Activated CD4-positive, alpha-beta T cell treated with anti-CD3 and anti-CD28 coated beads, Interleukin-2, amount 50 U/mL, for 4 hours (primary cell): ENCODE measurements around the gene TAL1.

ENCODE experiments used
- DNase-seq, 2 experiments: peaks; one replicate each; pipeline ENCODE4 v3.0.0-alpha.2; 2020

TAL1 gene

GRCh38 chr1:47186267-47187185, 45.5 kb downstream of the TAL1 start:
- DNase-seq, result no peak

- DNase-seq, result no peak
Observed at GRCh38 chr1:47184822-47185677, 47.0 kb downstream of the TAL1 start.

GRCh38 chr1:47184090-47184821, 47.8 kb downstream of the TAL1 start:
- DNase-seq, result no peak

GRCh38 chr1:47183308-47184089, 48.5 kb downstream of the TAL1 start:
- no peak for DNase-seq

- no peak for DNase-seq
Observed at GRCh38 chr1:47182676-47183235, 49.3 kb downstream of the TAL1 start.

GRCh38 chr1:47181955-47182675, 49.9 kb downstream of the TAL1 start:
- DNase-seq, result no peak

- DNase-seq, result no peak
Observed at GRCh38 chr1:47181095-47181954, 50.7 kb downstream of the TAL1 start.

- no peak for DNase-seq
Observed at GRCh38 chr1:47180603-47181094, 51.4 kb downstream of the TAL1 start.

- DNase-seq, result no peak
Observed at GRCh38 chr1:47179988-47180563, 51.9 kb downstream of the TAL1 start.

GRCh38 chr1:47179017-47179987, 52.7 kb downstream of the TAL1 start:
- peak; percentile 56 to 63 for DNase-seq

GRCh38 chr1:47178654-47179016, 53.4 kb downstream of the TAL1 start:
- DNase-seq, result no peak

- DNase-seq, result no peak
Observed at GRCh38 chr1:47178020-47178419, 54.0 kb downstream of the TAL1 start.

- DNase-seq, result peak; percentile 14 to 18
Observed at GRCh38 chr1:47175227-47175934, 56.6 kb downstream of the TAL1 start.

- DNase-seq, result no peak
Observed at GRCh38 chr1:47174656-47175020, 57.4 kb downstream of the TAL1 start.

- DNase-seq, result no peak
Observed at GRCh38 chr1:47172782-47173181, 59.2 kb downstream of the TAL1 start.
